ENCODE results near the gene DLG5.
A peak's percentile ranks its signal among the peaks of the same experiment; 100 is the strongest.

DLG5 gene

DNA sequence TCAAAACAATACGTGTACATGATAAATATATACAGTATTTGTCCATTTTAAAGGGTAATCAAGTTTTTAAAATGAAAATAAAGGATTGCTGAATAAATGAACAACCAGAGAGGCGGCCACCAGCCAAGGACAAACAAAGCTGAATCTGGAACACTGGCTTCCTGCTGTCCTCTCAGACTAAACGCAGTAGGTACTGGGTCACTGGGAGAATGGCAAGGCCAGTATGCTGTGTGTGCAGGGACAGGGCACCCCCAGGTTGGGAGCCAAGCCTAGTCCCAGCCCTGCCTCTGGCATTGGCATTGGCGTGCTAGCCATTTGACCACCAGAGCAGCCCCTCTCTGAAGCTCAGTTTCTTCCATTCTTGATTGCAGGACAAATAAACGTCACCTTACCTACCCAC lies 33.8 kb downstream of the DLG5 start:
- no peak for ATAC-seq (ENCODE audit: insufficient read depth, low read depth)
- H3K27me3 ChIP-seq (ENCODE audit: insufficient read depth, low read length, poor library complexity) = no peaks in the 10 kb centered on the region
- no peak overlapping the region for H3K4me3 ChIP-seq (ENCODE audit: low read depth in 1 of 2, low read length in 2 of 2)
- no peak overlapping the region for H3K27ac ChIP-seq (ENCODE audit: low read length)
- H3K36me3 ChIP-seq (ENCODE audit: insufficient read depth, low read length) = no peaks in the 10 kb centered on the region
- H3K4me1 ChIP-seq (ENCODE audit: insufficient read depth, low read length) = peaks cover under 1% of the 10 kb centered on the region; the same call in 1 of the 2 replicates
- H2AFZ ChIP-seq (ENCODE audit: low read depth, low read length) = no peak overlapping the region
- H3K79me2 ChIP-seq (ENCODE audit: insufficient read depth, low read length) = peaks cover 17% of the 10 kb centered on the region
- peaks cover 63% of the 10 kb centered on the region for H4K20me1 ChIP-seq (ENCODE audit: insufficient read depth, low read length)
- H3K9me3 ChIP-seq (ENCODE audit: insufficient read depth, low read length, severe bottlenecking) = no peaks in the 10 kb centered on the region
- H3K4me2 ChIP-seq (ENCODE audit: insufficient read depth, low read length) = no peak overlapping the region
- DNase-seq = no peak
- no peak overlapping the region for H3K9ac ChIP-seq (ENCODE audit: low read depth, low read length)
- no peak for TF ChIP-seq CTCF (IDR thresholded peaks at IDR 0.05; ENCODE audit: borderline replicate concordance, extremely low read depth, low read length, poor library complexity, severe bottlenecking)
- TF ChIP-seq EZH2 (IDR thresholded peaks at IDR 0.05; ENCODE audit: borderline replicate concordance, low read depth, low read length, severe bottlenecking) = no peak

DNA sequence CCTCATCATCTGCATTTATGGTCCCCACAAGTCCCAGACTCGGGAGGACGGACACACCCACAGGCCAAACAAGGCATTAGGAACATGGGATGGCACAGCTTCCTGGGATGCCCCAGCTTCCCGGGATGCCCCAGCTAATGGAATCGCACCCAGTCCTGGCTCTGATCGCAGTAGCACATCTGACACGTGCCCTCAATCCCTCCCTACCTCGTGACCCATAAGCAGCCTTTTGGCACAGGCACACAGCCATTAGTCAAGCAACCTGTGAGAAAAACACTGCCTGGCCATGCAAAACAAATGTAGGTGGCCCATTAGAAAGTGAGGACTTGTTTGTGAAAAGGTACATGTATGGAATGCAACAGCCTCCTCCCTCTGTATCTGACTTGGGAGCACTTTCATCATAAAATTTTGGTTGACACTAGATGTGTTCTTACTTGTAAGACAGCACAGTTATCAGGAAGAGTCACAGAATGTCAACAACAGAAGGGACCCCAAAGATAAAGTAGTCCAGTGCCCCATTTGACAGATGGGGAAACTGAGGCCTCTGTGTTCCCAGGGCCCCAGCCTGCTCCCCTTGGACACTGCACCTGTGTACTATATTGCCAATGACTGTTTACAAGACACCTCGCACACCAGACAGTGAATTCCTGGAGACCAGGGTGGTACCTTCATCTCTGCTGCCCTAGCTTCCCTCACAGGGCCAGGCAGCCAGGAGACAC lies 34.4 kb downstream of the DLG5 start:
- peaks cover 66% of the 10 kb centered on the region for H4K20me1 ChIP-seq (ENCODE audit: insufficient read depth, low read length)
- no peak overlapping the region for H3K4me2 ChIP-seq (ENCODE audit: insufficient read depth, low read length)
- no peak for TF ChIP-seq EZH2 (IDR thresholded peaks at IDR 0.05; ENCODE audit: borderline replicate concordance, low read depth, low read length, severe bottlenecking)
- TF ChIP-seq CTCF (IDR thresholded peaks at IDR 0.05; ENCODE audit: borderline replicate concordance, extremely low read depth, low read length, poor library complexity, severe bottlenecking) = no peak
- H3K27me3 ChIP-seq (ENCODE audit: insufficient read depth, low read length, poor library complexity) = no peaks in the 10 kb centered on the region
- no peak overlapping the region for H3K4me3 ChIP-seq (ENCODE audit: low read depth in 1 of 2, low read length in 2 of 2)
- DNase-seq (no peak), ATAC-seq (ENCODE audit: insufficient read depth, low read depth) (no peak)
- H3K79me2 ChIP-seq (ENCODE audit: insufficient read depth, low read length) = peaks cover 17% of the 10 kb centered on the region
- H2AFZ ChIP-seq (ENCODE audit: low read depth, low read length) = no peak overlapping the region
- H3K36me3 ChIP-seq (ENCODE audit: insufficient read depth, low read length) = no peaks in the 10 kb centered on the region
- no peak overlapping the region for H3K9ac ChIP-seq (ENCODE audit: low read depth, low read length)
- no peaks in the 10 kb centered on the region for H3K4me1 ChIP-seq (ENCODE audit: insufficient read depth, low read length)
- H3K9me3 ChIP-seq (ENCODE audit: insufficient read depth, low read length, severe bottlenecking) = no peaks in the 10 kb centered on the region
- H3K27ac ChIP-seq (ENCODE audit: low read length) = no peak overlapping the region

GRCh38 chr10:77890097-77890496 lies 36.5 kb downstream of the DLG5 start:
- Histone ChIP-seq H3K27ac (ENCODE audit: low read length) (no peak overlapping the region), H3K4me3 (ENCODE audit: low read depth in 1 of 2, low read length in 2 of 2) (no peak overlapping the region), H4K20me1 (ENCODE audit: insufficient read depth, low read length) (peaks cover 76% of the 10 kb centered on the region), H3K36me3 (ENCODE audit: insufficient read depth, low read length) (no peaks in the 10 kb centered on the region), H3K27me3 (ENCODE audit: insufficient read depth, low read length, poor library complexity) (no peaks in the 10 kb centered on the region), H3K4me1 (ENCODE audit: insufficient read depth, low read length) (no peaks in the 10 kb centered on the region), H3K9me3 (ENCODE audit: insufficient read depth, low read length, severe bottlenecking) (no peaks in the 10 kb centered on the region), H3K9ac (ENCODE audit: low read depth, low read length) (no peak overlapping the region), H3K4me2 (ENCODE audit: insufficient read depth, low read length) (no peak overlapping the region), H3K79me2 (ENCODE audit: insufficient read depth, low read length) (peaks cover 15% of the 10 kb centered on the region), H2AFZ (ENCODE audit: low read depth, low read length) (no peak overlapping the region)
- TF ChIP-seq CTCF (IDR thresholded peaks at IDR 0.05; ENCODE audit: borderline replicate concordance, extremely low read depth, low read length, poor library complexity, severe bottlenecking) = peak; percentile 26
- no peak for TF ChIP-seq EZH2 (IDR thresholded peaks at IDR 0.05; ENCODE audit: borderline replicate concordance, low read depth, low read length, severe bottlenecking)
- no peak for DNase-seq
- ATAC-seq (ENCODE audit: insufficient read depth, low read depth) = no peak
